Endothelial cell of umbilical vein (primary cell): Measurements from ENCODE around the gene NSMCE1. TPM values are rescaled to one million over a fixed set of nuclear protein-coding genes. Genes with fewer than 3 reads are reported as not detected.

Experiments used
- polyA plus RNA-seq, 4 experiments: library from polyadenylated mRNA; depleted of rRNA in 3 of 4; stranded (reverse) in 3 of 4; unstranded in 1 of 4; fragments of >200 nt; gene quantifications; 2 replicates each; pipeline versions ENCODE4 v1.2.1 to v1.2.3, GENCODE V29; 2011 to 2012; ENCODE audit warnings: missing spikeins in 1 of 4
- total RNA-seq: library from RNA; stranded (reverse); gene quantifications from 2 replicates; pipeline ENCODE4 v1.2.3, GENCODE V29; 2021

Gene NSMCE1
- total and polyA plus RNA-seq, 2 donors (not counting 3 experiments of a cell fraction or from before 2014, with no cell fraction given): 23.8 to 42.0 TPM

Other genes starting within 250 kb of the NSMCE1 start
- gene C16orf82, start 201.8 kb downstream of the NSMCE1 start, total RNA-seq: not detected in 2 replicates
- not detected in 2 replicates for gene C16orf82, start 201.8 kb downstream of the NSMCE1 start, polyA plus RNA-seq
- 8.4 and 8.9 TPM in 2 replicates for gene KDM8, start 65.2 kb downstream of the NSMCE1 start, total RNA-seq
- gene KDM8, start 65.2 kb downstream of the NSMCE1 start, polyA plus RNA-seq: 5.1 TPM in 2 replicates
- 139 and 150 TPM in 2 replicates for gene IL4R, start 45.2 kb upstream of the NSMCE1 start, total RNA-seq
- gene IL4R, start 45.2 kb upstream of the NSMCE1 start, polyA plus RNA-seq: 138 and 146 TPM in 2 replicates
- not detected in 2 replicates for gene IL21R, start 133.4 kb upstream of the NSMCE1 start, total RNA-seq
- gene IL21R, start 133.4 kb upstream of the NSMCE1 start, polyA plus RNA-seq: 0.03 TPM in 2 replicates